GM18526 (cell line): ENCODE measurements around the gene GID8.

Source experiments
- POLR2A ChIP-seq: IDR thresholded peaks from 3 replicates; pipeline ENCODE4 v1.6.1; 2011; ENCODE audit not compliant: insufficient read length; ENCODE audit errors: extremely low read depth

GID8 gene

DNA sequence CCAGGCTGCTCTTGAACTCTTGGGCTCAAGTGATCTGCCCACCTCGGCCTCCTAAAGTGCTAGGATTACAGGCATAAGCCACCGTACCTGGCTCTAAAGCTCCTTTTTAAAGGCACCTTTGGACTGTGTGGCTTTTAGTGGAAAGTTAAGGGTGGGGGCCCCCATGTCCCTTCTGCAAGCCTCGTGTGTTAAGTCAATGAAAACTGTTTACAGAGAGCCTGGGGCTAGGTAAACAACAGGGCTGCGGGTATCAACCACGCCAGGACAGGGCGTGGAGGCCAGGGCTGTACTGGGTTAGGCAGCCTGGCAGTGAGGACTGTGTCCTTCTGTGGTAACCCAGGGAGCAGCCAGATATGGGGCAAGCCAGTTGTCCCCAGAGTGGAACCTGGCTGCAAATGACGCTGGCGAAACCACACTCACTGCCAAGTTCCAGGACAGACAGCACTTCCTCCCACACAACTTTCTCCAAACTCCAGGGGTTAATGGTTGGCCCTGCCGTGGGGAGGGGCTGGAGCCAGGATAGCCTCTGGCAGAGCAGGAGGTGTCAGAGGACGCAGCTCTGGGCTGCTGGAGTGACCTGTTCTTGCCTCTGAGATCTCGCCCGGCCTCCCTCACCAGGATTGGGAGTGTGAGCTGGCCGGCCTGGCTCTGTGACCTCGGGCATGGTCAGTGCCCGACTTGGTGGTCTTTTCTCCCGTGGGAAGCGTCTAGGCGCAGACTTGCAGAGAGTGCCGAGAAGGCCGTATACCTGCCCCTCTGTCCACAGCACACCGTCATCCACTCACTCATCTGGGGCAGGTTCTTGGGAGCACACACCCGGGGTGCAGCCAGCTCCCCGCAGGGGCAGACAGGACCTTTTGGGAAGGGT lies 17.8 kb downstream of the GID8 start:
- TF ChIP-seq POLR2A = no peak

DNA sequence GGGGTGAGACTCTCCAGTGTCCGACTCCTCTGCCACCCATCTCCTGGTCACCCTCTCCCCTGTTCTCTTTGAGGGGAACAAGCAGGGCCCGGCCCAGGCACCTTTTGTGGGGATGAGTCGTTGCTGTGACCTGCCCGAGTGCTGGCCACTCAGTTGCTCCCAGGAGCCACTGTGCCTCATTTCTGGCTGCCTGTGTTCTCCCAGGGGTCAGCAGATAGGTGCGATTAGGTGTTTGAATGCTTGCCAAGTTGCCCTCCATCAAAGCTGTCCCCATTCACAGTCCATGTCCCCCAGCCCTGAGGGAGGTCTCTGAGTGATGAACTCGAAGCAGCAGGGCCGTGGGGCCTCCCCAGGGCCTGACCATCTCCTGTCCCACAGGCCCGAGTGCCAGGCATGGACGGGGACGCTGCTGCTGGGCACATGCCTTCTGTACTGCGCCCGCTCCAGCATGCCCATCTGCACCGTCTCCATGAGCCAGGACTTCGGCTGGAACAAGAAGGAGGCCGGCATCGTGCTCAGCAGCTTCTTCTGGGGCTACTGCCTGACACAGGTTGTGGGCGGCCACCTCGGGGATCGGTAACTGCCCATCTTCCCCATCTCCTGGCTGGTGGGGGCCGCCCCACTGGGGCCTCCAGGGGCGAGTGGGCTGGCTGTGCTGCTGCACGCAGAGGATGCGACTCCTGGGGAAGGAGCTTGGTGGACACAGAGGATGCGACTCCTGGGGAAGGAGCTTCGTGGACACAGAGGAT lies 18.6 kb downstream of the GID8 start:
- TF ChIP-seq POLR2A = no peak

DNA sequence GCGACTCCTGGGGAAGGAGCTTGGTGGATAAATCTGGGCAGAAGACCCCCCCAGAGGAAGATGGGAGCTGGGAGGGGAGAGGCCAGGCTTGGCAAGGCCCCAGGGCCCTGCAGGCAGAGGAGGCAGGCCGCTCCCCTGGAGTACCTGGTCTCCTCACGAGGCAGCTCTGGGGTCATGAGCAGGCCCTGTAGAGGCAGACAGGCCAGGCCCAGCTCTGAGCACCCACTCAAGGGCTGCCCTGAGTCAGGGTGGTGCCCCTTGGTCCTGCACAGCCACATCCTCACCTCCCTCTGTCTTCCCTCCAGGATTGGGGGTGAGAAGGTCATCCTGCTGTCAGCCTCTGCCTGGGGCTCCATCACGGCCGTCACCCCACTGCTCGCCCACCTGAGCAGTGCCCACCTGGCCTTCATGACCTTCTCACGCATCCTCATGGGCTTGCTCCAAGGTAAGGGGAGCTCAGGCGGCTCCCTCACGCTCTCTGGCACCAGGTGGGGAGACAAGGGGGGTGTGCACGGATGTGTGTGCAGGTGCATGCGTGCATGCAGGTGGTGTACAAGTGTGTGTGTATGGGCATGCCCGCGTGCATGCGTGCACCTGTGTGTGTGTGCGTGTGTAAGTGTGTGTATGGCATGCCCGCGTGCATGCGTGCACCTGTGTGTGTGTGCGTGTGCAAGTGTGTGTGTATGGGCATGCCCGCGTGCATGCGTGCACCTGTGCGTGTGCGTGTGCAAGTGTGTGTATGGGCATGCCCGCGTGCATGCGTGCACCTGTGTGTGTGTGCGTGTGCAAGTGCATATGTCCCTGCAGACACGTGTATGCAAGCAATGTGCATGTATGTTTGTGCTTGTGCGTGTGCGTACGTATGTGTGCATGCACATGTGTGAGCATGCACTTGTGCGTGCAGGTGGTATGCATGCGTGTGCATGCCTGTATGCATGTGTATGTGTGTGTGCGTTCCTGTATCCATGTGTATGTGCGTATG lies 19.5 kb downstream of the GID8 start:
- TF ChIP-seq POLR2A = no peak

DNA sequence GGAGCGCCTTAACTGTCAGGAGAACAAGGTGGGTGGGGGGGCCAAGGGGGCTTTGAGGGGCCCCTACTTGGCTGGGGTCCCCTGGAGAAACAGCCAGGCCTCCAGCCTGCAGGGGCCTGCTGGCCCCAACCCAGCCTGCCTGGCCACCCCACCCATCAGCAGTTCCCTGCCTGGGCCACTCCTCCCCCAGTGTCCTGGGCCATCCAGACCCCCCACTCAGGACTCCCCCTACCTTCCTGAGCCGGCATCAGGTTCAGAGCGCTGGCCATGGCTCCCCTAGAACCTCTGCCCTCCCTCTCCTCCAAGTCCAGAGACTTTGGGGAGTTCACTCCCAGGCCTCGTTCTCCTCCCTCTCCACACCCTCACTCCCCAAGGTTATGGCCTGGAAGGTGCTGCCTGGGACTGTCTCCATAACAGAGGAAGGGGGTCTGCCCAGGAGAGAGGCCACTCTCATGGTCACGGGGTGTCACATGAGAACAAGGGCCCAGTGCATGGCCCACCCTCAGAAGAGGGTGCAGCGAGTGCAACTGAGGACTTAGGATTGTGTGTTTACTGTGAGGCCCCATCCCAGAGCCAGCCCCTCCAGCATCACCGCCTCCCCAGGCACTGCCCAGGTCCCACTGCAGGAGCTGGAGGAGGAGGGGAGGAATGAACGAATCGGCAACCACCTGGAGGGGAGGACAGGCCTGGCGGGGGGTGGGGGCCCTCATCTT lies 20.6 kb downstream of the GID8 start:
- no peak for TF ChIP-seq POLR2A

DNA sequence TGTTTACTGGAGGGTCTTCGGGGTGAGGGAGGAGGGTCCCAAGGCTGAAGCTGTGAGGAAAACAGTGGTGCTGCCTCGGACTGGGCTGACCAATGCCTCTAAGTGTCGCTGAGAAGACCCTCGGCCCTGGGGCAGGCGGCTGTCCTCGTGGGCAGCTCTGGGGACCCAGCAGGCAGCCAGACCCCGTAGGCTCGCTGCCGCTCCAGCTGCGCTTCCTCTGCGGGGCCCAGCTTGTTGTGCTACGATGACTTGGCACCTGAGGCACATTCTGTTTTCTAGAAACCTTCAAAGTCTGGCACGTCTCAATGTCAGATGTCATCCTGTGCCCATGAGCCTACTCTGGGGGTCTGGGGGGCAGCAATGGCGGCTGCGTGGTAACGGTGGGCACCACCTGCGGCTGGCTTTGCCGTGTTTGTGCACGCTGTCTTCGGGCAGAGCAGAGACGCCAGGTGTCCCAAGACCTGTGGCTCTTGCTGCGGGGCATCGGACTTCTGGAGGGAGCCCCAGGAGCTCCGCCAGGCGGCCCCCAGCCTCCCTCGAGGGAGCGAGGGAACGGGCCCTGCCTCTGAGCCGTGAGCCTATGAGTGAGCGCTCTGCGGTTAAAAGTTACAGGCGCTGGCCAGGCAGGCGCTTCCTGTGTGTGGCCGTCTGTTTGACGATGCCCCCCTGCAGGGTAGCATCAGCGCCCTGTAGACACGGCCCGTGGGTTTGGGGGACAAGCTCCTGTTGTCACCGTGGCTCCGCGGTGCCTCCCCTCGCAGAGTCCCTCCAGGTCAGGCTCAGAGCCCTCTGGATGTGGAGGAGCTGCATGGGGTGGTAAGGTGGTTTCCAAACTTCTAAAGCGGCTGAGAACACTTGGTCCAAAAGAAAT lies 21.4 kb downstream of the GID8 start:
- TF ChIP-seq POLR2A = no peak

DNA sequence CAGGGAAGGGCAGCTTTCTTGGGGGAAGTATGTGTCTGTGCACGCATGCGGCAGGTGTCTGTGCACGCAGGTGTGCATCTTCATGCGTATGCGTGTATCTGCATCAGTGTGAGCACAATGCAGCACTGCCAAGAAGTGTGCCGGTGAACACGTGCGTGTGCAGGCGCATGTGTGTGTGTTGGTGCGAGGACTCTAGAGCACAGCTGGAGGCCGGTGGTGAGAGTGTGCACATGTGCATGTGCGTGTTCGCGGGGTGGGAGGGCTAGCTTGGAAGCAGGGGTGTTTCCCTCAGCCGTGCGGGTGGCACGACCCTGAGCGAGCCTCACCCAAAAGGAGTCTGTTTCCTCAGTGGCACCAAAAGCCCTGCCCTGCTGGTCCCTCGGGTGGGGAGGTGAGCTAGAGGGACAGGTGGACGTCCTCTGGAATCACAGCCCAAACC lies 22.1 kb downstream of the GID8 start:
- TF ChIP-seq POLR2A = no peak

DNA sequence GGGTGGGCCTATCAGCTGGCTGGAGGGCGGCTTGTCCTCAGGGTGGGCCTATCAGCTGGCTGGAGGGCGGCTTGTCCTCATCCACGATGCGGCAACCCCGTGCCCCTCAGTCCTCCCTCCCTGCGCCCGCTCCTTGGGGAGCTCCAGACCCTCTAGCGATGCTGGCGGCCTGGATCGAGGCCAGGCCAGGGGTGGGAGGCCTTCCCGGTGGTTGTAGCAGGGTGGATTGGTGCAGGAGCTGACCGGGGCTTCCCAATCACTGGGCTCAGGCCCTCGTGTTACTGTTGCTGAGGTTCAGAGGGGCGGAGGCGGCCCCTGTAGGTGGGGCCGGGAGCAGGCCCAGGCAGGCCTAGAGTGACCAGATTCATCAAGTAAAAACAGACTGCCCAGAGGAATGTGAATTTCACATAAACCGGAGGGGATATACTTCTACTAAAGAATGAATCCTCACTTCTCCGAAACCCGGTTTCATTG lies 23.4 kb downstream of the GID8 start:
- TF ChIP-seq POLR2A = no peak

DNA sequence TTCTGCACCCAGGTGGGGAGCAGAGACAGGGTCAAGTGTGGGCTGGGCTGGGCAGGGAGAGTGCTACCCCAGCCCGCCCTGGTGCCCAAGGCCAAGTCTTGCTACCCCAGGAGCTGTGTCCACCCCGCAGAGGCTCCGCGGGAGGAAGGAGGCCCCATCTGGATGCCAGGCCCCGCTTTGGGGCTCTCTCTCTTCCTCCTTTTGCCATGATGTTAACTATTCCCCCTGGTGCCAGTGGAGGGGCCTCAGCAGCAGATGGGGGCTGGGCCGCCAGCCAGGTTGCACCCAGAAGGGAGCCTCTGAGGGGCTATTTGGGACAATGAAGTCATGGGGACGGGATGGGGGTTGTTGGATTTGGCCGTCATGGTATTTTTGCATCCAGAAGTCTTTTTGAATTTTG lies 23.9 kb downstream of the GID8 start:
- TF ChIP-seq POLR2A = no peak

DNA sequence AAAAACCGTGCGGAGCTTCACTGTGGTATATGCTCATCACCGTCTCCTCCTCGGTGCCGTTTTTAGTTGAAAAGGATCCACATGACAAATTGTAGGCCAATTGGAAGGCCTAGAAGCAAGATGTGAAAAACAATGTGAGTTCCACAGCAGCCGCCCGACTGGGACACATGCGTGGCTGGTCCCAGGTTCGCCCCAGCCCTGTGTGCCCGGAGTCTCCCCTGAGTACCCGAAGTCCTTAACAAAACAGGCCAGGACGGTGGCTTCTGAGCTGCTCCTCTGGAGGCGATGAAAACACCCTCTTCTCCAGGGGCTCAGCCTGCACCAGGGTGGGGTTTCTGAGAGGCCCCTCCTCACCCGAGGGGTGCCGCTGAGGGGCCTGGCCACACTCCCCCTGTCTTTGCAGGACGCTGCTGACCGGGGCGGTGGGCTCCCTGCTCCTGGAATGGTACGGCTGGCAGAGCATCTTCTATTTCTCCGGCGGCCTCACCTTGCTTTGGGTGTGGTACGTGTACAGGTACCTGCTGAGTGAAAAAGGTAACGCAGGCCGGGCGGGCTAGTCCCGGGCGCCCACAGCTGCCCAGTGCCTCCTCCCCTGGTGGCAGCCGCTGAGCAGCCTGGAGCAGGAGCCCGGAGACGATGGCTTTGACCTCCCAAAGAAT lies 24.4 kb downstream of the GID8 start:
- no peak for TF ChIP-seq POLR2A

DNA sequence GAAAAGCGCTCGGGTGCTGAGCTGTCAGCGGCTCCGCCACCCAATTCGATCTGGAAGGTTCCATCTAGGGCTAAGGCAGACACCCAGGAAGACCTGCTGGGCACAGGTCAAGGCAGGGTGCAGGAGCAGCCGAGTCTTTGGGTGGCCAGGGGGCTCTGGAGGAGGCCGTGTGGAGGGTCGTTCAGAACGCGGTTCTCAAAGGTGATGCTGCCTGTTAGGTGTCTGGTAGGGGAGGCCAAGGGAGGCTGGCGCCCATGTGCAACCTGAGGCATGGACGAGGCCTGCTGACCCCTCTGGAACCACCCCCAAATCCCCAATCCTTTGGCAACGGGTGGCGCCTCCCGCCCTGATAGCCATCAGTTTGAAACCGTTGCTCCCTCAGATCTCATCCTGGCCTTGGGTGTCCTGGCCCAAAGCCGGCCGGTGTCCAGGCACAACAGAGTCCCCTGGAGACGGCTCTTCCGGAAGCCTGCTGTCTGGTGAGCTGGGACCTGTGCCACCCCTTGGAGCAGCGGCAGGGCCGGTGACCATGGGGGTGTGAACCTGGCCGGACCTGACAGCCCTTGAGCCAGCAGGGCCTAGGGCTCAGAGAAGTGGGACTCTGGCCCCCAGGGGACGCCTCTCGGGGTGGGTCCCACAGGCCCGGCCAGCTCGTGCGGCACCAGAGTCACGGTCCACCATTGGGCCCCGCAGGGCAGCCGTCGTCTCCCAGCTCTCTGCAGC lies 25.1 kb downstream of the GID8 start:
- TF ChIP-seq POLR2A = no peak

DNA sequence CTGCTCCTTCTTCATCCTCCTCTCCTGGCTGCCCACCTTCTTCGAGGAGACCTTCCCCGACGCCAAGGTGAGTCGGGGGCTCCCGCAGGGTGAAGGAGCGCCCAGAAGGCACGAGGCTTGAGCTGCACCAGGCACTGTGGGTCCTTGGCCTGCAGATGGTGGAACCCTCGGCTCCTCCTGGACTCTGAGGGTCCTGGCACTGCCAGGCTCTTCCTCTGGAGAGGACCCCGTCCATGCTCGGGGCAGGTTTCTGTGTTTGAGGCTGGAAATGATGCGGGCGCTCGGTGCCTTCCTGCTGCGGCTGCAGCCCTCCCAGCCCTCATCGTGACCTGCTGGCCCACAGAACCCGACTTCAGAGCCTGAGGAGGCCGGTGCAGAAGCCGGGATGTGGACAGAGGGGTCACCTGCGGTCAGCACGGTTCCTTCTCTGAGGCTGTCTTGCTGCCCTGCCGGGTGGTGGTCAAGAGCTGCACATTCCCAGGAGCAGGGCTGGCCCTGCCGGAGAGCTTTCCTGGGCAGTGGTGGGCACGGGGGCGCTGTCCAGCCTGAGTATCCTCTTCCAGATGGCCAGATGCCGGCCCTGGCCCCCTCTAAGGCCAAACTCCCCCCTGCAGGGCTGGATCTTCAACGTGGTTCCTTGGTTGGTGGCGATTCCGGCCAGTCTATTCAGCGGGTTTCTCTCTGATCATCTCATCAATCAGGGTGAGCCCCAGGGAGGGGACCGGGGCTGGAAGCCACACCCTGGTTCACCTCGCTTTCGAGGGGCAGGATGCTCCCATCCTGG lies 25.9 kb downstream of the GID8 start:
- no peak for TF ChIP-seq POLR2A

DNA sequence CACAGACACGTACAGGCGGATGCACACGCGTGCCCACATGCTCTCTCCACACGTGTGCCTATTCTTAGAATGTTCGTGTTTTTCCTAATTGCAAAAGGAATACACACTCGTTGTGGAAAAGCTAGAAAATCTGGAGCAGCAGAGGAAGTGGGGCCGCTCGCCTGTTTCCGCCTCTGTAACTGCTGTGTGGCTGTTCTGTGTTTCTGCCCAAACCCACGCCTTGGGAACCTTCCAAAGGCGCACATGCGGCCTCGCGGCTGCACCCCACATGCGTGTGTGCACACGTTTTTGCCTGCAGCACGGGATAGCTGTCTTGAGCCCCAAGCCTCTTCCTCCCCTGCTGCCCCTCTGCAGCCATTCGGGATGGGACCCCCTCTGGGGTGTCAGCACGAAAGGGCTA lies 26.8 kb downstream of the GID8 start:
- no peak for TF ChIP-seq POLR2A
